Measurements from ENCODE around the gene FANCM.

FANCM gene, protein sequence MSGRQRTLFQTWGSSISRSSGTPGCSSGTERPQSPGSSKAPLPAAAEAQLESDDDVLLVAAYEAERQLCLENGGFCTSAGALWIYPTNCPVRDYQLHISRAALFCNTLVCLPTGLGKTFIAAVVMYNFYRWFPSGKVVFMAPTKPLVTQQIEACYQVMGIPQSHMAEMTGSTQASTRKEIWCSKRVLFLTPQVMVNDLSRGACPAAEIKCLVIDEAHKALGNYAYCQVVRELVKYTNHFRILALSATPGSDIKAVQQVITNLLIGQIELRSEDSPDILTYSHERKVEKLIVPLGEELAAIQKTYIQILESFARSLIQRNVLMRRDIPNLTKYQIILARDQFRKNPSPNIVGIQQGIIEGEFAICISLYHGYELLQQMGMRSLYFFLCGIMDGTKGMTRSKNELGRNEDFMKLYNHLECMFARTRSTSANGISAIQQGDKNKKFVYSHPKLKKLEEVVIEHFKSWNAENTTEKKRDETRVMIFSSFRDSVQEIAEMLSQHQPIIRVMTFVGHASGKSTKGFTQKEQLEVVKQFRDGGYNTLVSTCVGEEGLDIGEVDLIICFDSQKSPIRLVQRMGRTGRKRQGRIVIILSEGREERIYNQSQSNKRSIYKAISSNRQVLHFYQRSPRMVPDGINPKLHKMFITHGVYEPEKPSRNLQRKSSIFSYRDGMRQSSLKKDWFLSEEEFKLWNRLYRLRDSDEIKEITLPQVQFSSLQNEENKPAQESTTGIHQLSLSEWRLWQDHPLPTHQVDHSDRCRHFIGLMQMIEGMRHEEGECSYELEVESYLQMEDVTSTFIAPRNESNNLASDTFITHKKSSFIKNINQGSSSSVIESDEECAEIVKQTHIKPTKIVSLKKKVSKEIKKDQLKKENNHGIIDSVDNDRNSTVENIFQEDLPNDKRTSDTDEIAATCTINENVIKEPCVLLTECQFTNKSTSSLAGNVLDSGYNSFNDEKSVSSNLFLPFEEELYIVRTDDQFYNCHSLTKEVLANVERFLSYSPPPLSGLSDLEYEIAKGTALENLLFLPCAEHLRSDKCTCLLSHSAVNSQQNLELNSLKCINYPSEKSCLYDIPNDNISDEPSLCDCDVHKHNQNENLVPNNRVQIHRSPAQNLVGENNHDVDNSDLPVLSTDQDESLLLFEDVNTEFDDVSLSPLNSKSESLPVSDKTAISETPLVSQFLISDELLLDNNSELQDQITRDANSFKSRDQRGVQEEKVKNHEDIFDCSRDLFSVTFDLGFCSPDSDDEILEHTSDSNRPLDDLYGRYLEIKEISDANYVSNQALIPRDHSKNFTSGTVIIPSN (N-terminal part only)

GRCh38 chr14:45135659-45136395, at the start of gene FANCM:
Gene FANCM, plus strand, starts transcription at chr14:45135930. Its CDS starts 102 bp downstream, at chr14:45136032.
- DNase-seq = peak; percentile 40 to 66 (median 56)

DNA sequence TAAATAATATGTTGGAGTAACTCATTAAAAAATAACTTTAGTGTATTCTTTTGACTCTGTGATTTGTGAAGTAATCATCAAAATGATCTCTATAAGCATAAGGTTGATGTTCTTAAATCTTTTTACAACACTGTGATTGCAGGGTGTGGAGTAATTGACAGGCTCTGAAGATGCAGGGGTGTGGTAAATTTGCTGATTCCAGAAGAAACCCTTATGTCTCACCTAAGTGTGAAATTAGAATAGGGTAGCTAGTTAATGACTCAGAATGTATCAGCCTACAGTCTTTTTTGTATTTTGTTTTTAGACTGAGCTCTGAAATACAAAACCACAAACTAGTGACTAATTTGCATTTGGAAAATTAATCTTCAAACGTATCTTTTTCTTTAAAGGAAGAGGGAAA, 45.9 kb upstream of the FANCM start:
- DNase-seq = no peak

- no peak for DNase-seq
Measured at GRCh38 chr14:45091710-45092109, 44.0 kb upstream of the FANCM start.

DNA sequence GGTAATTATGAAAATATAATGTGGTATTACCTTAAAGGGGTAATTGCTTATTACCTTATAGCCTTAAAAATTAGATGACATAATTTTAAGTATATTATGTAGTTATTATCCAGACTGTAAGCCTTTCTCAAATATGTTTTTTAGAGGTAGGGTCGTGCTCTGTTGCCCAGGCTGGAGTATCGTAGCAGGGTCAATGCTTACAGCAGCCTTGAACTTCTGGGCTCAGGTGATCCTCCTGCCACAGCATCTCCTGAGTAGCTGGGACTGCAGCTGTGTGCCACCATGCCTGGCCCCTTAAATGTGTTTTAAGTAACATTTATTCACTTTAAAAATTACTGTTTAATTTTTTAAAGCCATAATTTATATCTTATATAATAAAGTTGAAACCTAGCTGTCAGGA, 41.5 kb upstream of the FANCM start:
- no peak for DNase-seq

DNA sequence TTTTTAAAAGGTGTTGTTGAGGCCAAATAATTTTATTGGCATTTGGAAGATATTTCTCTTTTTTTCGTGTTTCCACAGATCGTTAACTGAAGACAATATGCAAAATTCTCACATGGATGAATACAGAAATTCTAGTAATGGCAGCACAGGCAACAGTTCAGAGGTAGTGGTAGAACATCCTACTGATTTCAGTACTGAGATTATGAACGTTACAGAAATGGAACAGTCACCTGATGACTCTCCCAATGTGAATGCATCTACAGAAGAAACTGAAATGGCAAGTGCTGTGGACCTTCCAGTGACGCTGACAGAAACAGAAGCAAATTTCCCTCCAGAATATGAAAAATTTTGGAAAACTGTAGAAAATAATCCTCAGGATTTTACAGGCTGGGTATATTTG, 40.6 kb upstream of the FANCM start:
- no peak for DNase-seq

- DNase-seq = no peak
Measured at GRCh38 chr14:45096218-45096617, 39.5 kb upstream of the FANCM start.

GRCh38 chr14:45103806-45104205, 31.9 kb upstream of the FANCM start:
- no peak for DNase-seq

DNA sequence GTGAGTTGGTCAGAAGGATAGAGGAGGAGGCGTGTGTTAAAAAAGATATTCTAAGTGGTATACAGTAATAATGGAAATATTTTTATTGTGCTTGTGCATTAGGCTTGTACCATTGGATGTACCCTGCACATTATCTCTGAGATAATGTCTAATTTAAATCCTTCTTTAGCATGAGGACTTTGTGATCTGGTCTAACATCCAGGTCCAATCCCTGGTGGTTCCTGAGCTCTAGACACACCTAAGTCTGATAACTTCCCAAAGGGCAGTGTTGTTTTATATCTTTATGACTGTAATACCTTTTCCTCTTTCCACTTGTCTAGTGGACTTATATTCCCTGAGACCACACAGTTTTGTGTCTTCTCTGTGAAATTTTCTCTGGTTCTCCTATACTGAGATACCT, 31.2 kb upstream of the FANCM start:
- DNase-seq = no peak

- no peak for DNase-seq
Measured at GRCh38 chr14:45112896-45113781, 22.6 kb upstream of the FANCM start.

- no peak for DNase-seq
Measured at GRCh38 chr14:45114327-45114726, 21.4 kb upstream of the FANCM start.

DNA sequence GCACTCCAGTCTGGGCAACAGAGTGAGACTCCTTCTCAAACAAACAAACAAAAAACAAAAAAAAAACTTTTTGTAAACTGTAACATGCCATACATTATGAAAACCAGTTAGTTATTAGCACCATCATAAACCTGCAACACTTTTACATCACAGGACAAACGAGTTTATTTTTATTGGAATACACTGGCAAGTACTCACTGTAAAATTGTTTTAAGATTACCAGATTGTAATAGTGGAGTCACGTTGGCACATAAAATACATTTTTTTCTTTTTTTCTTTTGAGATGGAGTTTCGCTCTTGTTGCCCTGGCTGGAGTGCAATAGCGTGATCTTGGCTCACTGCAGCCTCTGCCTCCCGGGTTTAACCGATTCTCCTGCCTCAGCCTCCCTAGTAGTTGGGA, 17.1 kb upstream of the FANCM start:
- no peak for DNase-seq

DNA sequence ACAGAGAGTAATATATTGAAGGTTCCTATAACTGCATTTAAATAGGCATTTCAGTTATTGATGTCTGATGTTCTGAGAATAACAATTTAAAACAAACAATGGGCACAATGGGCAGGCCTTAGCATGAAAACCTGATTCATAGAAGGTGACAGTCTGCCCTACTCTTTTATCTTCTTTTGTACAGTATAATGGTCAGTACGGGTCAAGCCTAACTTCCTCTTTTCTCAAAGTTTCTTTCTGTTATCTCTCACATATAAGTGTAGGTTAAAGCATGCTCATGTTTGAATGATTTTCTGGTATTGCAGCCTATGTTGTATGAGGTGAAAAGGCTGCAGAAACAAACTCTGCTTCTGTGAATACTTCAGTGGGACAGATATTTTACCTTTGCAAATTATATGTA, 15.6 kb upstream of the FANCM start:
- DNase-seq = no peak

GRCh38 chr14:45123271-45123670, 12.5 kb upstream of the FANCM start:
- no peak for DNase-seq

GRCh38 chr14:45125754-45126153, 10.0 kb upstream of the FANCM start:
- DNase-seq = no peak

DNA sequence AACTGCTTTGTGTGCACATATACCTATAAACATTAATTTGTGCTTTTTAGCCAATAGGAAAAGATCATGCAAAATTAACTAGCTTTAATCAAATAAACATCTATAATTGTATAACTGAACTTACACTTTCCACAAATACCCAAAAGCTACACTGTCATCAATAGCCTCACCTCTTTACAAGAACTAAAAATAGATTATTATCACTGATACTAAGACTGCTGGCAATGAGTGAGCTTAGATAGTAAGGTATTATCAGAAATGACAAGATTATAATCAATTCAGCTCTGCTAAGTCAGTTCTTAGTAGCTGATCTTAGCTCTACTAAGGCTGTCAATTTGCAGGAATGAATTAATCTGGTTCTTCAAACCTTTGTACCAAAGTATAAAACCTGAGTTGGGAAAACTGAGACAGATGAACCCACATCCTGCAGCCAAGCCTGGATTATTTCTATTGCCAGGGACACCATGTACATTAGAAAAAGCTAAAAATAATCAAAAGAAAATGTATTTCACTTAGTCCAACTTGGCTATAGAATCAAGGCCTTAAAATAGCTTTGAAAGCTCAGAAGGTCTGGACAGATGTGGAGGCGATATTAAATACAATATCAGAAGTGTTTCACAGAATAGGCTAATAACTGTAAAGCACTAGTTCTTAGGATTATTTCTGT, 6.6 kb upstream of the FANCM start:
- DNase-seq = no peak

DNA sequence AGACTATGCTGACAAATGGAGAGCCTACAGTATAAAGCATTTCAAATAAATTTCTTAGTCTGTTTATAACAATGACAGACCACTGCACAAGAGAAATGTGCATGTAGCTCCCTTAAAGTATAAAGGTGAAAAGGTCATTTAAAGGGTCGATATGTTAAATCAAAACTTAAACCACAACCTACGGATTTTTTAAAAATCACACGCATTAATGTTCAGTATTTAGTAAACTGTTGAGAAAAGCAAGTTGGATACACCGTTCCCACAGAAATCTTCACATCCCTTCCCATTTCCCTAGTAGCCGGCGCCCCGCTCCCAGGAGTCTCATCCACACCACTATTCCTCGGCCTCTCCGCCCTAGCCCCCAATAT, 2.1 kb upstream of the FANCM start:
- DNase-seq = no peak

DNA sequence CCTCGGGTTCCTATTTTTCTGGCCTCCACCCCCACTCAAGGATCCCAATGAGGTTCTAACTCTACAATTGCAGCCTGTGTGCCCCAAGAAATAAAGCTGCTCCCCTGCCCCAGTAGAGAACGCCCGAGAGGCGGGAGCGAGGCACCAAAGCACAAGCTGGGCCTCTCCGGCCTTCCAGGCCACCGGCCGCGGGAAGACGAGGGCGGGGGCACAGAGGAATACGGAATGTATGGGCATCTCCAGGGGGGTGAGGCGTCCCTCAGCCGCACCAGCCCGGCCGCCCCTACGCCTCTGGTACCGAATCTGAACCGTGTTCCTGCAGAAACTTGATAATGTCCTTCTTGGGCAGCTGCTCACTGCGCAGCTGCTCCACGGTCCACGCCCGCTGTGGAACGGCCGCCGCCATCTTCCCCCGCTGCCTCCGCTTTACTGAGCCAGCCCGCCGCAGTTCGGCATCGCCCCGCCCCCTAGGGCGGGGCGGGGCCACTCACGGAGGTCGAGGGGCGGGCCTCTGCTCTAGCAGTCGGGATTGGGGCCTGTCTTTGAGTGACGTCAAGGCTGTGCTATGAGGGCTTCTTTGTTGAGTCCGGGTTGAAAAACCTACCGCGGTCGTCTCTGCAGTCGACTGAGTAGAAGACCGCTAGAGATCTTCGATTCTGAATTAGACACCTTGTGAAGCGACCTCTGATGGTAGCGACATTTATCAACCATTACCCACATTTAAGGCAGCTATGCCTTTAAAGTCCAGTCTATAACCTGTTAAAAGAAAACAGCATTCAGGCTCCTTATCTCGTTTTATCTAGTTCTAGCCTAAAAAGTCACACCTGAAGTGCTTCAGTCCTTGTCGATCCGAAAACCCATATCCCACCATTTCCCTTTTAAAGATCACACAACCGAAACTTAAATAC, 1.4 kb upstream of the FANCM start, which contains the start of gene FKBP3:
FKBP3 (minus strand) TSS at position 431 of the 908 bp plus-strand sequence; CDS start at position 406, 25 bp downstream.
- peak; percentile 84 to 91 (median 89) for DNase-seq

- DNase-seq = no peak
Measured at GRCh38 chr14:45135156-45135555, 574 bp upstream of the FANCM start.

DNA sequence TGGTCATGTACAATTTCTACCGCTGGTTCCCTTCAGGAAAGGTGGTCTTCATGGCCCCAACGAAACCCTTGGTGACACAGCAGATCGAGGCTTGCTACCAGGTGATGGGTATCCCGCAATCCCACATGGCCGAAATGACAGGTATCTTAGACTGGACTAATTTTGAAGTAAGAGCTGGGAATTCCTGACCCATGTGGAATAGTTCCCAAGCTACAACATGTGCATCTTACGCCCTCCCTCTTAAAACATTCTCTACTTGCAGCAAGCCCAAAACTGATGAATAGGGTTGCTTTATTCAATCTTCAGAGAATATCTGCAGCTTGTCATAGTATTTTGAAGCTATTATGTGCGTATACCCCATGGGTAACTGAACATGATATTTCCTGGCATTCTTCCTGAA, 669 bp downstream of the FANCM start:
- no peak for DNase-seq
